Osteoblast (primary cell): ENCODE results near the gene DLG2. TPM values are rescaled to one million over a fixed set of nuclear protein-coding genes. Genes with fewer than 3 reads are reported as not detected.

Experiments
- DNase-seq: peaks from one replicate; pipeline ENCODE4 v3.0.0; 2011; ENCODE audit warnings: low spot score, mixed read lengths; ENCODE audit not compliant: insufficient read length; ENCODE audit errors: missing footprints
- H2AFZ ChIP-seq: 2 replicates; pipeline ENCODE4 v1.6.0; 2011; ENCODE audit warnings: mild to moderate bottlenecking, low read length
- H3K27ac ChIP-seq: 2 replicates; pipeline ENCODE4 v1.5.1; 2011; ENCODE audit warnings: mild to moderate bottlenecking, low read depth, low read length, moderate library complexity
- H3K27me3 ChIP-seq: 2 replicates; pipeline ENCODE4 v1.6.0; 2012; ENCODE audit warnings: mild to moderate bottlenecking, control low read depth, inconsistent platforms, low read length, moderate library complexity; ENCODE audit not compliant: insufficient read depth
- H3K36me3 ChIP-seq: 2 replicates; pipeline ENCODE4 v1.5.1; 2011; ENCODE audit warnings: mild to moderate bottlenecking, low read length, control low read depth, moderate library complexity; ENCODE audit not compliant: insufficient read depth
- H3K4me1 ChIP-seq: 2 replicates; pipeline ENCODE4 v1.5.1; 2011; ENCODE audit warnings: mild to moderate bottlenecking, low read length, control low read depth, moderate library complexity; ENCODE audit not compliant: insufficient read depth
- H3K4me2 ChIP-seq: 2 replicates; pipeline ENCODE4 v1.6.0; 2011; ENCODE audit warnings: mild to moderate bottlenecking, low read length; ENCODE audit not compliant: insufficient read depth
- H3K4me3 ChIP-seq: fragments of 200-600 bp; sonication (generic); 3 replicates; pipeline ENCODE4 v1.5.1; 2012; ENCODE audit warnings: mild to moderate bottlenecking, low read length, inconsistent platforms; ENCODE audit not compliant: insufficient read depth
- H3K79me2 ChIP-seq: 2 replicates; pipeline ENCODE4 v1.6.0; 2012; ENCODE audit warnings: mild to moderate bottlenecking, low read length, control low read depth, inconsistent platforms; ENCODE audit not compliant: insufficient read depth
- H3K9me3 ChIP-seq: 2 replicates; pipeline ENCODE4 v1.5.1; 2011; ENCODE audit warnings: low read depth, low read length, control low read depth
- H4K20me1 ChIP-seq: 2 replicates; pipeline ENCODE4 v1.6.0; 2012; ENCODE audit warnings: mild to moderate bottlenecking, low read length, control low read depth; ENCODE audit not compliant: insufficient read depth
- total RNA-seq: library from RNA; depleted of rRNA; stranded (reverse); fragments of >200 nt; gene quantifications from 2 replicates; pipeline ENCODE4 v1.2.3, GENCODE V29; 2012
- TF ChIP-seq, protein P1 (sequence below): IDR thresholded peaks from 2 replicates; pipeline ENCODE4 v1.5.1; 2011; ENCODE audit warnings: mild to moderate bottlenecking, low read depth, low read length, moderate library complexity; ENCODE audit errors: extremely low read depth

The DLG2 gene
- total RNA-seq, 1 donor, result 3.3 TPM

DNA sequence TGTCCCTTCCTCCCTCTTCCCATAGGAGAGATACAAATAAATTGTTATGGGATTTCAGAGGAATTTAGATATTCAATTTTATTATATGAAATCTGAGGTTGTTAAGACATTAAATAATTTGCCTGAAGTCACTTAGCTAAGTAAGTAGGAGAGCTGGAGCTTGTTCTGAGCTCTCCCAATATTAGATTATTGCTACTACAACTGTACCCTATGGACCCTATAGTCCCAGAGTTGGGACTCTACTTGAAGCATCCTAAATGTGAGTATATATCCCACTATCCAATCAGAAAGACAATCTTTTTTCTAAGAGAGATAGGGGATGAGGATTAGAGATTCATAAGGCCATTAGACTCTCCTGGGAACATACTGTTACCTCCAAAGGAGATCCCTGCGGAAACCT lies 1130.0 kb downstream of the DLG2 start:
- no peak overlapping the region for H3K4me3 ChIP-seq
- H3K4me2 ChIP-seq, result no peak overlapping the region
- H4K20me1 ChIP-seq, result no peaks in the 10 kb centered on the region
- H3K27ac ChIP-seq, result no peak overlapping the region
- H3K27me3 ChIP-seq, result no peaks in the 10 kb centered on the region
- TF ChIP-seq, protein P1, sequence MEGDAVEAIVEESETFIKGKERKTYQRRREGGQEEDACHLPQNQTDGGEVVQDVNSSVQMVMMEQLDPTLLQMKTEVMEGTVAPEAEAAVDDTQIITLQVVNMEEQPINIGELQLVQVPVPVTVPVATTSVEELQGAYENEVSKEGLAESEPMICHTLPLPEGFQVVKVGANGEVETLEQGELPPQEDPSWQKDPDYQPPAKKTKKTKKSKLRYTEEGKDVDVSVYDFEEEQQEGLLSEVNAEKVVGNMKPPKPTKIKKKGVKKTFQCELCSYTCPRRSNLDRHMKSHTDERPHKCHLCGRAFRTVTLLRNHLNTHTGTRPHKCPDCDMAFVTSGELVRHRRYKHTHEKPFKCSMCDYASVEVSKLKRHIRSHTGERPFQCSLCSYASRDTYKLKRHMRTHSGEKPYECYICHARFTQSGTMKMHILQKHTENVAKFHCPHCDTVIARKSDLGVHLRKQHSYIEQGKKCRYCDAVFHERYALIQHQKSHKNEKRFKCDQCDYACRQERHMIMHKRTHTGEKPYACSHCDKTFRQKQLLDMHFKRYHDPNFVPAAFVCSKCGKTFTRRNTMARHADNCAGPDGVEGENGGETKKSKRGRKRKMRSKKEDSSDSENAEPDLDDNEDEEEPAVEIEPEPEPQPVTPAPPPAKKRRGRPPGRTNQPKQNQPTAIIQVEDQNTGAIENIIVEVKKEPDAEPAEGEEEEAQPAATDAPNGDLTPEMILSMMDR, result no peak
- H3K79me2 ChIP-seq, result no peaks in the 10 kb centered on the region
- H2AFZ ChIP-seq, result no peak overlapping the region
- H3K36me3 ChIP-seq, result no peaks in the 10 kb centered on the region
- no peaks in the 10 kb centered on the region for H3K9me3 ChIP-seq
- H3K4me1 ChIP-seq, result peaks cover 15% of the 10 kb centered on the region
- no peak for DNase-seq

DNA sequence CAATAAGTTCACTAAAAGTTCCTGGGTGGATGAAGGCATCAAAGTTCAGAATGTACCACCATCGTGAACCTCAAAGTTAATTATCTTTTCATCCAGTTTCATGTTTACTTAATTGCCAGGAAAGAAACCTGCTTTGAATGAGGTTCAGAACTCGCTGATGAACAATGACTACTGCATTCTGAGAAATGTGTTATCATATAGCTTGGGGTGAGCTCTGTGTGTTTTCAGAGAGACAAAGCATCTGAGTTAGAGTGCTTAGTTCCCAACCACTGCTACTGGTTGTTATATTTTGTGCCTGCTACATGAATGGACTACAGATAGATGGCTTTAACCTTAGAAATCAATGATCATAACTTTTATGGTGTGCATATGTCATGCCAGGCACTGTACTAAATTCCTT lies 1131.0 kb downstream of the DLG2 start:
- Histone ChIP-seq H3K4me2 (no peak overlapping the region), H3K36me3 (no peaks in the 10 kb centered on the region), H2AFZ (no peak overlapping the region), H3K9me3 (no peaks in the 10 kb centered on the region), H3K27me3 (no peaks in the 10 kb centered on the region), H4K20me1 (no peaks in the 10 kb centered on the region), H3K79me2 (no peaks in the 10 kb centered on the region), H3K4me1 (peaks cover 15% of the 10 kb centered on the region), H3K4me3 (no peak overlapping the region), H3K27ac (no peak overlapping the region)
- DNase-seq, result no peak
- TF ChIP-seq, protein P1, result no peak

DNA sequence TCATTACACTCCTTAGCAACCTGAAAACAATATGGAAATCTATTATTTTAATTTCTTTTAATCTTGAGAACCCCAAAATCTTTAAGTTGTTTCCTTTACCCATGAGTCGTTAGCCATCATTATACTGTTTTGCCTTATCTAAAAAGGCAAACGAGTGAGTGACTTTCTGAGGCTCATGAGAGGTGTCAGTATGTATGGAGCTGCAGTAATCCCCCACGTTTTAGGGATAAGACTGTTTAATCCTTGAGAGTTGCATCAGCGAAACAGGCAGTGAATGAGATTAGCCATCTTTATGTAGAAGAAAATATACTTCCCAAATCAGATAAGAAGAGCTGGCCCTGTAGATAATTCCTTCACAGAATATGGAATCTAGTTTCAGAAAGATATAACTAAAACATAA lies 1147.0 kb downstream of the DLG2 start:
- no peak overlapping the region for H3K4me3 ChIP-seq
- no peaks in the 10 kb centered on the region for H3K36me3 ChIP-seq
- TF ChIP-seq, protein P1, result no peak
- no peak overlapping the region for H3K4me2 ChIP-seq
- no peaks in the 10 kb centered on the region for H3K4me1 ChIP-seq
- no peak overlapping the region for H2AFZ ChIP-seq
- H3K27me3 ChIP-seq, result no peaks in the 10 kb centered on the region
- no peaks in the 10 kb centered on the region for H3K9me3 ChIP-seq
- H3K27ac ChIP-seq, result no peak overlapping the region
- H4K20me1 ChIP-seq, result no peaks in the 10 kb centered on the region
- H3K79me2 ChIP-seq, result no peaks in the 10 kb centered on the region
- DNase-seq, result no peak

DNA sequence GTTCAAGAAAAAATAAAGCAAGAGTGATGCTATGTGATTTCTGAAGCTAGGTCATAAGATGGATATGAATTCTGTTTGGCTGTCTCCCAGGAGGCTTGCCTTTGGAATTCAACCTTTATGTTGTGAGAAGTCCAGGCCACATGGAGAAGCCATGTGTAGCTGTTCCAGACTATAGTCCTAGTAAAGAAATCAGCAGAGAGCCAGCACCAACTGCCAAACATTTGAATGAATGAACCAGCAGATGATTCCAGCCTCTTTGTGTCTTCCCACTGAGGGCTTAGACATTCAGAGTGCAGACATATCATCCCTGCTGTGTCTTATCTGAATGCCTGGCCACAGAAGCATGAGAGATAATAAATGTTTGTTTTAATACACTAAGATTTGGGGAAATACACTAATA lies 1150.6 kb downstream of the DLG2 start:
- Histone ChIP-seq H3K27me3 (no peaks in the 10 kb centered on the region), H3K27ac (no peak overlapping the region), H4K20me1 (no peaks in the 10 kb centered on the region), H2AFZ (no peak overlapping the region), H3K36me3 (no peaks in the 10 kb centered on the region), H3K79me2 (no peaks in the 10 kb centered on the region), H3K4me3 (no peak overlapping the region), H3K4me1 (no peaks in the 10 kb centered on the region), H3K4me2 (no peak overlapping the region), H3K9me3 (no peaks in the 10 kb centered on the region)
- TF ChIP-seq, protein P1, result no peak
- DNase-seq, result no peak
